Retinal pigment epithelial cell (primary cell): ENCODE measurements around the gene TUBGCP6.

Experiments used
- DNase-seq: peaks from one replicate; pipeline ENCODE4 v3.0.0-alpha.2; 2010; ENCODE audit warnings: low read depth
- H3K4me3 ChIP-seq: 2 replicates; pipeline ENCODE4 v1.5.1; 2011; ENCODE audit warnings: mild to moderate bottlenecking, low read length, control low read depth, moderate library complexity
- TF ChIP-seq, protein P1 (sequence below): conservative IDR thresholded peaks from 2 replicates; pipeline ENCODE4 v1.5.1; 2011; ENCODE audit warnings: low read depth, low read length, control low read depth, inconsistent platforms

TUBGCP6 gene

DNA sequence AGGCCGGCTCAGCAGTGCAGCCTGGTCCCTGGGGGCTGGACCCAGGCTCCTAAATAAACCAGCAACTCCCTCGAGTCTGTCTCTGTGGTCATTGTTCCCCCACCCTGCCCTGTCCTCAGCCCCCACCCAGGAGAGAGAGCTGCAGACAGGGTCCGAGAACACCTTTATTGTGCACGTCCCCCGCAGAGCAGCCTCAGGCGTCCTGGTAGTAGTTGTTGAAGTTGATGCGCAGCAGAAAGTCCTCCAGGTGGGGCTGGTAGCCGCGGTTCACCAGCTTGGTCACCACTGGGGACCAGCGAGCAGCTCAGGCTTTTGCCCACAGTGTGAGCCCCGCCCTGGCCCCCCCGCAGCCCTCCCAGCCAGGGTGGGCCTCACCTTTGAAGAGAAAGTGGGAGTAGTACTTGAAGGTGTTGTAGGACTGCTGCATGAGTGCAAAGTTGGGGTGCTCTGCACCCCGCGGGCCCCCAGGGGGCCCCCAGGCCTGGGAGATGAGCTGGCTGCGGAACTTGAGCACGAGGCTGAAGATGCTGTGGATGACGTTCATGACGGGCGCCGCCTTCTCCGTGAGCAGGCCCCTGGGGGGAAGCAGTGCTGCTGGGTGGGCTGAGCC is 27.2 kb downstream of the TUBGCP6 start:
- TF ChIP-seq, protein P1, sequence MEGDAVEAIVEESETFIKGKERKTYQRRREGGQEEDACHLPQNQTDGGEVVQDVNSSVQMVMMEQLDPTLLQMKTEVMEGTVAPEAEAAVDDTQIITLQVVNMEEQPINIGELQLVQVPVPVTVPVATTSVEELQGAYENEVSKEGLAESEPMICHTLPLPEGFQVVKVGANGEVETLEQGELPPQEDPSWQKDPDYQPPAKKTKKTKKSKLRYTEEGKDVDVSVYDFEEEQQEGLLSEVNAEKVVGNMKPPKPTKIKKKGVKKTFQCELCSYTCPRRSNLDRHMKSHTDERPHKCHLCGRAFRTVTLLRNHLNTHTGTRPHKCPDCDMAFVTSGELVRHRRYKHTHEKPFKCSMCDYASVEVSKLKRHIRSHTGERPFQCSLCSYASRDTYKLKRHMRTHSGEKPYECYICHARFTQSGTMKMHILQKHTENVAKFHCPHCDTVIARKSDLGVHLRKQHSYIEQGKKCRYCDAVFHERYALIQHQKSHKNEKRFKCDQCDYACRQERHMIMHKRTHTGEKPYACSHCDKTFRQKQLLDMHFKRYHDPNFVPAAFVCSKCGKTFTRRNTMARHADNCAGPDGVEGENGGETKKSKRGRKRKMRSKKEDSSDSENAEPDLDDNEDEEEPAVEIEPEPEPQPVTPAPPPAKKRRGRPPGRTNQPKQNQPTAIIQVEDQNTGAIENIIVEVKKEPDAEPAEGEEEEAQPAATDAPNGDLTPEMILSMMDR = no peak
- DNase-seq = no peak
- H3K4me3 ChIP-seq = no peak overlapping the region

DNA sequence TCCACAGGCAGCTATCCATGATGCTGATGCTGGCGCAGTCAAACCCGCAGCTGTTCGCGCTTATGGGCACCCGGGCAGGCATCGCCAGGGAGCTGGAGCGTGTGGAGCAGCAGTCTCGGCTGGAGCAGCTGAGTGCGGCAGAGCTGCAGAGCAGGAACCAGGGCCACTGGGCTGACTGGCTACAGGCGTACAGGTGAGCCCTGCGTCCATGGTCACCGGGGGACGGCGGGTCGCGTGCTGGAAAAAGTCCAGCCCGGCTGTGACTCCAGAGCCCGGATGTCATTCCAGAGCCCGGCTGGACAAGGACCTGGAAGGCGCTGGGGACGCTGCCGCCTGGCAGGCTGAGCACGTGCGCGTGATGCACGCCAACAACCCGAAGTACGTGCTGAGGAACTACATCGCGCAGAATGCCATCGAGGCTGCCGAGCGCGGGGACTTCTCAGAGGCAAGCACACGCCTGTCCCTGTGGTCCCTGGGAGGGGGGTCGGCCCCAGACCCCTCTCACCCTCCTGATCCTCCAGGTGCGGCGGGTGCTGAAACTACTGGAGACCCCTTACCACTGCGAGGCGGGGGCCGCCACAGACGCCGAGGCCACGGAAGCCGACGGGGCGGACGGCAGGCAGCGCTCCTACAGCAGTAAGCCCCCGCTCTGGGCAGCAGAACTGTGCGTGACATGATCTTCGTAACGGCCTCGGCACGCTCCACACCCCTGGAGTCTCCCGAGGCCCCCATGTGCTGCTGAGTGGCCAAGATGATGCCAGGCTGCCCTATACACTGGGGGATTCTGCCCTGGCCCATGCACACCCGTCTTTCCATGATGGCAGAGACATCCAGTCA is 27.9 kb downstream of the TUBGCP6 start:
- no peak overlapping the region for H3K4me3 ChIP-seq
- no peak for DNase-seq
- TF ChIP-seq, protein P1 = no peak

DNA sequence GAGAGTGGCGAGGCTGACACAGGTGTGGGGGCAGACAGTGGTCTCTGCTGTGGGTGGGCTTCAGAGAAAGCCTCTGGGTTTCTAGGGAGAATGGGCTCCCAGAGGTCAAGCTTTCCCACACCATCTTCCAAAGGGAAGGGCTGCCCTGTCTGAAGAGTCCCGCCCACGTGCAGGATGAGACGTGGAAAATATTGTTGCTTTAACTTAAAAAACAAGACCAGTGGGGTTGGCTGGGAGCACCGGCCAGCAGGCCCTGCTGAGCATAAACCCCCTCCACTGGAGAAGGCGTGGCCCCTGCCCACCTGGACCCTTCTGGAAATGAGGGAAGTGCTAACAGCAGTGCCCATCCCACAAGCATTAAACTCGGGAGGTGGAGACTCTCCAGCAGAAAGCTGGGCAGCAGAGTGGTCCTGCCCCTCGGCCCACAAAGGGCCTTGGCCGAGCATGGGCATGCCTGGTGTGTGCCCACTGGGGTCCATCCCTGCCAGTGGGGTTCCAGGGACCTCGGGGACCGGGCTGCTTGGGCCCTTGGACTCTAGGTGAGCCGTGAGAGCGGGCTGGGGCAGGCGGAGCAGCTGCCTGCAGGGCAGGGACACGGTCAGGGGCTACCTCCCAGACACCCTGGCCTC is 28.7 kb downstream of the TUBGCP6 start:
- H3K4me3 ChIP-seq = no peak overlapping the region
- TF ChIP-seq, protein P1 = no peak
- no peak for DNase-seq

DNA sequence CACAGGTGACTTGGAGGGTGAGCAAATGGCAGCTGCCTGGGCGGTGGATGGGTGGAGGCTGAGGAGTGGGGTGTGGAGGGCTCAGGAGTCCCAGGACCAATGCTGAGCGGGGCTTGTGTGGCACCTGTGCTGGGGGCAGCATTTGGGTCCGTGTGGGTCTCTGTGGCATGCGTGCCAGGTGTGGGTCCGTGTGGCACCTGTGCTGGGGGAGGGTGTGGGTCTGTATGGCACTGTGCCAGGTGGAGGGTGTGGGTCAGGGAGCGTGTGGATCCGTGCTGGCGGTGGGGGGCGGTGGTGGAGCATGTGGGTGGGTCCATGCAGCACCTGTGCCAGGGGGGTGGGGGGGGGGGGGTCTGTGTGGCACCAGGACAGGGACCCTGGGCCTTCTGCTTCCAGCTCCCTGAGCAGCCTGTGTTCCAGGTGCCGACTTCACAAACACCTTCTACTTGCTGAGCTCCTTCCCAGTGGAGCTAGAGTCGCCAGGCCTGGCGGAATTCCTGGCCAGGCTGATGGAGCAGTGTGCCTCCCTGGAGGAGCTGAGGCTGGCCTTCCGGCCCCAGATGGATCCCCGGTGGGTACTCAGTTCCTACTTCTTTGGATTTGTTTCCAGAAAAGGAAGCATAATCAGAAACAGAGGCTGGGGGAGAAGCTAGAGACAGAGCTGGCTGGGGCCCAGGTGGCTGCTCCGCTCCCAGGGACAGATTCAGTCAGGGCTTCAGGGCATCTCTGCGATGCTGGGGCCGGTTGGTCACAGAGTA is 29.3 kb downstream of the TUBGCP6 start:
- no peak for DNase-seq
- no peak overlapping the region for H3K4me3 ChIP-seq
- TF ChIP-seq, protein P1 = no peak

DNA sequence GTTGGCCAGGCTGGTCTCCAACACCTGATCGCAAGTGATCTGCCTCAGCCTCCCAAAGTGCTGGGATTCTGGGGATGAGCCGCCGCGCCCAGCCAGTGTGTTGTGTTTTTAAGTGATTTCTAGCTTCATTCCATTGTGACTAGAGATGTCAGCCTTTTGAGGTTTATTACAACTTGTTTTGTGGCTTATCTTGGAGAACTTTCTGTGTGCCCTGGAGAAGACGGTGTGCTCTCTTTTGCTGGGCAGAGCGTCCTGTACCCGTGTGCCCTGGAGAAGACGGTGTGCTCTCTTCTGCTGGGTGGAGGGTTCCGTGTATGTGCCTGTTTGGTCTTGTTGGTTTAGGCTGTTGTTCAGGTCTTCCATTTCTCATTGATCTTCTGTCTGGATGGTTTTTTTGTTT is 31.6 kb downstream of the TUBGCP6 start:
- no peak overlapping the region for H3K4me3 ChIP-seq
- DNase-seq = no peak
- TF ChIP-seq, protein P1 = no peak

DNA sequence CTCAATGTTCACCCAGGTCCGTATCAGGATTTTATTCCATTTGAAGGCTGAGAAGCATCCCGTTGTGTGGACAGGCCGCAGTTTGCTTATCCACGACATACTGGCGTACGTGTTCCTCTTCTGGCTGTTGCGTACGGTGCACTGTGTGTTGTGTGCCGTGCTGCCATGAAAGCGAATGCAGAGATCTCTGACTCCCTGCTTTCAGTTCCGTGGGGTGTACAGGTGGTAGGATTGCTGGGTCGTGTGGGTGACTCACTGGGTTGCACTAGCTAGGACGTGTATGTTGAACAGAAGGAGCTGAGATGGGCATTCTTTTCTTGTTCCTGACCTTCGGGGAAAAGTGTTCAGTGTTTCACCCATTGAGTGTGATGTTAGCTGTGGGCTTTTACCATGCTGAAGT is 33.7 kb downstream of the TUBGCP6 start:
- TF ChIP-seq, protein P1 = no peak
- no peak for DNase-seq
- H3K4me3 ChIP-seq = no peak overlapping the region
